G401 (cell line): ENCODE measurements around the gene LRRC25. TPM values are rescaled to one million over a fixed set of nuclear protein-coding genes. Genes with fewer than 3 reads are reported as not detected.
A peak's percentile ranks its signal among the peaks of the same experiment; 100 is the strongest.
"Not testable (repeated sequence)": the region's sequence is repeated elsewhere in the genome, so short reads cannot be mapped to it uniquely, and the experiment has no call there.

Experiments used
- DNase-seq: peaks from one replicate; pipeline ENCODE4 v3.0.0-alpha.2; 2015; ENCODE audit warnings: low spot score
- in situ Hi-C: cut with HindIII; loops from 2 replicates; pipeline ENCODE4 v1.10.0; 2016; ENCODE audit warnings: low sequenced_read_pairs, mixed read lengths
- total RNA-seq: library from RNA; depleted of rRNA; stranded (reverse); fragments of >200 nt; shearing (Covaris generic); gene quantifications from 2 replicates; pipeline ENCODE4 v1.2.3, GENCODE V29; 2014; rRNA removed

LRRC25 gene
- total RNA-seq, 1 experiment from 2014 or later = not detected

GRCh38 chr19:18357041-18357440 is 40.4 kb downstream of the LRRC25 start:
- no peak for DNase-seq
- in situ Hi-C loops = no loop called here

- DNase-seq, in situ Hi-C loops: not testable (repeated sequence)
Observed at GRCh38 chr19:18354743-18355142, 42.7 kb downstream of the LRRC25 start.

DNA sequence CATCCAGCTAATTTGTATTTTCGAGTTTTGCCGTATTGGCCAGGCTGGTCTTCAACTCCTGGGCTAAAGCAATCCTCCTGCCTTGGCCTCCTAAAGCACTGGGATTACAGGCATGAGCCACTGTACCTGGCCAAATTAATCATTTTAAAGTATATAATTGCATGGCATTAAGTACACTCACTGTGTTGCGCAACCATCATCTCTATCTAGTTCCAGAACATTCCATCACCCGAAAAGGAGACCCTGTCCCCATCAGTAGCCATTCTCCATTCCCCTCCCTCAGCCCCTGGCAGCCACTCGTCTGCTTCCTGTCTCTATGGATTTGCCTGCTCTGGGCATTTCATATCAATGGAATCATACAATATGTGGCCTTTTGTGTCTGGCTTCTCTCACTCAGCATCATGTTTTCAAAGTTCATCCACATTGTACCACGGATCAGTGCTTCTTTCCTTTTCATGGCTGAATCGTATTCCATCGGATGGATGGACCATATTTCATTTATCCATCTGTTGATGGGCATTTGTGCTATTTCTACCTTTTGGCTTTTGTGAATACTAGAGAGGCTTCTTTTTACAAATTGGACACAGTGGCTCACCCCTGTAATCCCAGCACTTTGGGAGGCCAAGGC is 43.9 kb downstream of the LRRC25 start:
- in situ Hi-C loops = no loop called here
- no peak for DNase-seq

DNA sequence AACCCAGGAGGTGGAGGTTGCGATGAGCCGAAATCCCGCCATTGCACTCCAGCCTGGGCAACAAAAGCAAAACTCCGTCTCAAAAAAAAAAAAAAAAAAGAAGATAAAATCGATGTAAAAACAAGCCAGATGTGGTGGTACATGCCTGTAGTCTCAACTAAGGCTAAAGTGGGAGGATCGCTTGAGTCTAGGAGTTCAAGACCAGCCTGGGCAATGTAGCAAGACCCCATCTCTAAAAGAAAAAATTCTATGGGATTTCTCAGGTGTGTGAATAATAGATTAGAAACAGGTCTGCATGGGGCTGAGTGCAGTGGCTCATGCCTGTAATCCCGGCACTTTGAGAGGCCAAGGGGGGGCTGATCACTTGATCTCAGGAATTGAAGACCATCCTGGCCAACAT is 45.9 kb downstream of the LRRC25 start:
- in situ Hi-C loops = no loop called here
- DNase-seq = no peak

DNA sequence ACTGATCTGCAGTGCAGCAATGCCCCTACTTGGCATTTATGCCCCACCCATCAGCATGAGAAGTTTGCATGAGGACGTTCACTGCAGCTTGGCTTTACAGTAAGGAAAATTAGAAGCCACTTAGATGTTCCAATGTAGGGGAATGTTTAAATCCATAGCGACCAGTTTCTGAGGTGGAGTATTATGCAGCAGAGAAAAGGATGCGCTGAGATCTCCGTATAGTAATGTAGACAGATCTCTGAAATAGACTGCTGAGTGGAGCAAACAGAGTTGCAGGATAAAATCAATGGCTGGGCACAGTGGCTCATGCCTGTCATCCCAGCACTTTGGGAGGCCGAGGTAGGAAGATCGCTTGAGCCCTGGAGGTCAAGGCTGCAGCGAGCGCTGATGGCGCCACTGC is 46.9 kb downstream of the LRRC25 start:
- DNase-seq = no peak
- in situ Hi-C loops = no loop called here

- peak; percentile 40 for DNase-seq
- in situ Hi-C loops = no loop called here
Observed at GRCh38 chr19:18349524-18350128, 47.8 kb downstream of the LRRC25 start.

DNA sequence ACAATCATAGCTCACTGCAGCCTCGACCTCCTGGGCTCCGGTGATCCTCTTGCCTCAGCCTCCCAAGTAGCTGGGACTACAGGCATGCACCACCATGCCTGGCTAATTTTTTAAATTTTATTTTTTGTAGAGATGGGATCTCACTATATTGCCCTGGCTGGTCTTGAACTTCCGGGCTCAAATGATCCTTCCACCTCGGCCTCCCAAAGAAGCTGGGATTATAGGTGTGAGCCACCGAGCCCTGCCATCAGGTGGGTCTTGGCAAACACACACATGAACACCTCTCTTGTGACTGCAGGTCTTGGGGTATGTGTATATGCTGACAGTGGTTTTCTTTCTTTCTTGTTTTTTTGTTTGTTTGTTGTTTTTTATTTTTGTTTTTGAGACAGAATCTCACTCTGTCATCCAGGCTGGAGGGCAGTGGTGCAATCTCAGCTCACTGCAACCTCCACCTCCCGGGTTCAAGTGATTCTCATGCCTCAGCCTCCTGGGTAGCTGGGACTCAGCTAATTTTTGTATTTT is 48.5 kb downstream of the LRRC25 start:
- in situ Hi-C loops, DNase-seq: not testable (repeated sequence)

DNA sequence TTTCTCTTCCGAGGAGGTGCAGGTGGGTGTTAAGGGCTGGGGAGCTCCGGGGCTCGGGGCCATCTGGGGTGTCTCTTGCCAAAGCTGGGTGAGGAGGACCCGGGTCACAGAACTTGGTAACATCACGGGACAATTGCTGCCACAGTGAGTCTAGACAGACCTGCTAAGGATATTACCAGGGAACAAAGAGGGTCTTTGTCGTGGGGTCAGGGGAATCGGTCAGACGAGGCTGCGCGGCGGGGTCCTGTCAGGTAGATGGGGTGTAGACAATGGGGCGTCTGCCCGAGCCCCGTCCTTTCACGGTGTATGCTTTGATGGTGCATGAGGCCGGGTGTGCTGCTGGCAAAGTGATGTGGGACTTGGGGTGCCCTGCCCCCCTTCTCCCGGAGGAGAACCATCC is 49.3 kb downstream of the LRRC25 start:
- no peak for DNase-seq
- in situ Hi-C loops = no loop called here

DNA sequence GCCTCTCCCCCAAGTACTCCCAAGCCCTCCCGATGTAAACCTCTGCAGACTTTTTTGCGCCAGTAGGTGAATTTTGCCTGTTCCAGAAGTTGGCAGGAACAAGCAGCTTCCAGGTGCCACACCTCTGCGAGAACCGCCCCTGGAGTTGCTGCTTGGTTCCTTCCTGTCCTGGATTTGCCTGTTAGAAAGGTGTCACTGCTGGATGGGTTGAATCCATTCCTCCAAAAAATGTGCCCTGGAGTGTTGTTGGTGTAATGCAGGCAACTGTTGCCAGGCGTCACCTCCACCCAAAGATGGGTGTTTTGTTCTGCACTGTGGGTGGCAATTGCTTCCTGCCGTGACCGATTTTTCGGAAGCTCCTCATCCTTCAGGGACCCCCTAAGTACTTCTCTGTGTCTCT is 51.3 kb downstream of the LRRC25 start:
- in situ Hi-C loops = no loop called here
- no peak for DNase-seq

DNA sequence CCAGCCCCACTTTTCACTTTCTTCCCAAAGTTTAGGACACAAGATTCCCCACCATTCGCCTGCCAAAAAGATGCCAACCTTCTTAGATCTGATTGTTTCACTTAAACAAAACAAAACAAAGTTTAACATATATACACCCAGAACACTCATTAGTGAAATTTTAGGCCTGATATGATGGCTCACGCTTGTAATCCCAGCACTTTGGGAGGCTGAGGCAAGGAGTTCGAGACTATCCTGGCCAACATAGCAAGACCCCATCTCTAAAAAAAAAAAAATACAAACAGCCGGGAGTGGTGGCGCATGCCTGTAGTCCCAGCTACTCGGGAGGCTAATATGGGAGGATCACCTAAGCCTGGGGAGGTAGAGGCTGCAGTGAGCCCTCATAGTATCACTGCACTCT is 52.1 kb downstream of the LRRC25 start:
- in situ Hi-C loops = no loop called here

GRCh38 chr19:18344582-18344950 is 52.9 kb downstream of the LRRC25 start:
- in situ Hi-C loops = no loop called here
- no peak for DNase-seq

More for the DNA sequence above, 52.1 kb downstream of the LRRC25 start:
- no peak for DNase-seq

DNA sequence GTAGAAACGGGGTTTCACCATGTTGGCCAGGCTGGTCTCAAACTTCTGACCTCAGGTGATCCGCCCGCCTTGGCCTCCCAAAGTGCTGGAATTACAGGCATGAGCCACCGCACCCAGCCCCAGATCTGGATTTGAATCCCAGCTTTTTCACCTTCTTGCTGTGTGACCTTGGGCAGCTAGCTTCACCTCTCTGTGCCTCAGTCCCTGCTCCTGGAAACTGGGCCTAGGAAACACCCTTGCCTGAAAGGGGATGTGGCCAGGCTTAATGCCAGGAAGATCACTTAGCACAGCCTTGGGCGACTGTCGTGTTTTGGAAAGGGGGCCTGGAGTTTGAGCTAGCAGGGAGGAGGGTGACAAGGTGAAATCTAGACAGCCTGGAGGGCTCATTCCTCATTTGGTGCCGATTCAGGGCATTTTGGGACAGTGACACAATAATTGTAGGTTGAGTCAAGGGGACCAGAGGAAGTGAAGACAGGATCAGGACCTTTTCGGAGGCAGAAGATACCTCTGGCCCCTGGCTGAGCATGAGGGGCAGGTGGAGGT is 55.3 kb downstream of the LRRC25 start:
- DNase-seq = no peak
- in situ Hi-C loops = no loop called here

Other genes starting within 250 kb of the LRRC25 start
- 7.9 and 31.5 TPM in 2 replicates for gene PIK3R2, start 244.5 kb downstream of the LRRC25 start, total RNA-seq
- 77.6 and 103 TPM in 2 replicates for gene IFI30, start 223.8 kb downstream of the LRRC25 start, total RNA-seq
- gene MPV17L2, start 204.4 kb downstream of the LRRC25 start, total RNA-seq = 30.4 and 67.0 TPM in 2 replicates
- gene RAB3A, start 193.6 kb downstream of the LRRC25 start, total RNA-seq = 0.14 and 2.0 TPM in 2 replicates
- gene PDE4C, start 171.2 kb downstream of the LRRC25 start, total RNA-seq = 11.1 and 17.0 TPM in 2 replicates
- gene IQCN, start 123.2 kb downstream of the LRRC25 start, total RNA-seq = 0.37 and 0.47 TPM in 2 replicates
- 263 and 286 TPM in 2 replicates for gene JUND, start 116.0 kb downstream of the LRRC25 start, total RNA-seq
- gene LSM4, start 74.5 kb downstream of the LRRC25 start, total RNA-seq = 539 and 749 TPM in 2 replicates
- gene PGPEP1, start 57.0 kb downstream of the LRRC25 start, total RNA-seq = 6.5 and 14.1 TPM in 2 replicates
- 143 and 217 TPM in 2 replicates for gene GDF15, start 11.5 kb downstream of the LRRC25 start, total RNA-seq
- gene SSBP4, start 21.8 kb upstream of the LRRC25 start, total RNA-seq = 272 and 351 TPM in 2 replicates
- gene ISYNA1, start 40.5 kb upstream of the LRRC25 start, total RNA-seq = 251 and 359 TPM in 2 replicates
- 15.9 and 16.0 TPM in 2 replicates for gene ELL, start 124.4 kb upstream of the LRRC25 start, total RNA-seq
- gene FKBP8, start 146.0 kb upstream of the LRRC25 start, total RNA-seq = 404 and 484 TPM in 2 replicates
- 84.9 and 95.9 TPM in 2 replicates for gene KXD1, start 160.2 kb upstream of the LRRC25 start, total RNA-seq
- 833 and 855 TPM in 2 replicates for gene UBA52, start 174.2 kb upstream of the LRRC25 start, total RNA-seq
- gene REX1BD, start 191.2 kb upstream of the LRRC25 start, total RNA-seq = 50.0 and 100 TPM in 2 replicates
- 148 and 169 TPM in 2 replicates for gene CRLF1, start 209.2 kb upstream of the LRRC25 start, total RNA-seq
- gene TMEM59L, start 215.2 kb upstream of the LRRC25 start, total RNA-seq = 2.5 and 4.1 TPM in 2 replicates
- 5.0 and 8.3 TPM in 2 replicates for gene KLHL26, start 239.4 kb upstream of the LRRC25 start, total RNA-seq